ENCODE results near the gene UBE2O. TPM values are rescaled to one million over a fixed set of nuclear protein-coding genes. Genes with fewer than 3 reads are reported as not detected.

Gene UBE2O
- total RNA-seq, 1 donor from 2014 or later = 19.3 TPM

- no peaks in the 10 kb centered on the region for H3K9me3 ChIP-seq
- H3K4me3 ChIP-seq = no peak overlapping the region
- H3K27me3 ChIP-seq = no peaks in the 10 kb centered on the region
- peaks cover 43% of the 10 kb centered on the region for H3K36me3 ChIP-seq
- intact Hi-C loops (cut with DNase I) = no loop called here
- no peak for TF ChIP-seq CTCF (IDR thresholded peaks at IDR 0.05)
- ATAC-seq = no peak
- no peaks in the 10 kb centered on the region for H3K4me1 ChIP-seq
- H3K27ac ChIP-seq = no peak overlapping the region
- no peak for DNase-seq
Measured at GRCh38 chr17:76476736-76477135, 23.8 kb upstream of the UBE2O start.

- no peak for TF ChIP-seq CTCF (IDR thresholded peaks at IDR 0.05)
- H3K36me3 ChIP-seq = peaks cover 50% of the 10 kb centered on the region
Measured at GRCh38 chr17:76475302-76475701, 22.4 kb upstream of the UBE2O start.

GRCh38 chr17:76474894-76475293, 21.9 kb upstream of the UBE2O start:
- Histone ChIP-seq H3K27ac (no peak overlapping the region), H3K4me1 (no peaks in the 10 kb centered on the region), H3K36me3 (peaks cover 50% of the 10 kb centered on the region), H3K9me3 (no peaks in the 10 kb centered on the region), H3K27me3 (no peaks in the 10 kb centered on the region), H3K4me3 (no peak overlapping the region)
- TF ChIP-seq CTCF (IDR thresholded peaks at IDR 0.05) = no peak
- ATAC-seq (no peak), DNase-seq (no peak)
- intact Hi-C loops (cut with DNase I) = no loop called here

More at GRCh38 chr17:76475302-76475701, 22.4 kb upstream of the UBE2O start:
- Histone ChIP-seq H3K27me3 (no peaks in the 10 kb centered on the region), H3K9me3 (no peaks in the 10 kb centered on the region), H3K27ac (no peak overlapping the region), H3K4me3 (no peak overlapping the region), H3K4me1 (no peaks in the 10 kb centered on the region)
- DNase-seq (no peak), ATAC-seq (no peak)
- intact Hi-C loops (cut with DNase I) = no loop called here

- no peak overlapping the region for H3K27ac ChIP-seq
- no peaks in the 10 kb centered on the region for H3K27me3 ChIP-seq
- DNase-seq (no peak), ATAC-seq (no peak)
- intact Hi-C loops (cut with DNase I) = no loop called here
- no peaks in the 10 kb centered on the region for H3K9me3 ChIP-seq
- TF ChIP-seq CTCF (IDR thresholded peaks at IDR 0.05) = no peak
- H3K36me3 ChIP-seq = peaks cover 50% of the 10 kb centered on the region
- no peak overlapping the region for H3K4me3 ChIP-seq
- H3K4me1 ChIP-seq = no peaks in the 10 kb centered on the region
Measured at GRCh38 chr17:76474238-76474637, 21.3 kb upstream of the UBE2O start.

- no peaks in the 10 kb centered on the region for H3K4me1 ChIP-seq
- H3K36me3 ChIP-seq = peaks cover 45% of the 10 kb centered on the region
- intact Hi-C loops (cut with DNase I) = no loop called here
- no peak overlapping the region for H3K4me3 ChIP-seq
- DNase-seq = peak; percentile 67
- TF ChIP-seq CTCF (IDR thresholded peaks at IDR 0.05) = peak; percentile 12
- ATAC-seq = no peak
- no peaks in the 10 kb centered on the region for H3K27me3 ChIP-seq
- no peak overlapping the region for H3K27ac ChIP-seq
- no peaks in the 10 kb centered on the region for H3K9me3 ChIP-seq
Measured at GRCh38 chr17:76473541-76473985, 20.6 kb upstream of the UBE2O start.

- Histone ChIP-seq H3K36me3 (peaks cover 41% of the 10 kb centered on the region), H3K4me1 (no peaks in the 10 kb centered on the region), H3K27me3 (no peaks in the 10 kb centered on the region), H3K4me3 (no peak overlapping the region), H3K27ac (no peak overlapping the region), H3K9me3 (no peaks in the 10 kb centered on the region)
- no peak for TF ChIP-seq CTCF (IDR thresholded peaks at IDR 0.05)
- no peak for ATAC-seq
- intact Hi-C loops (cut with DNase I) = no loop called here
- no peak for DNase-seq
Measured at GRCh38 chr17:76472726-76473125, 19.8 kb upstream of the UBE2O start.
